Keratinocyte (primary cell): ENCODE measurements around the gene KCNN3.

Source experiments
- CTCF ChIP-seq, 3 experiments: IDR thresholded peaks in 1 of 3; conservative IDR thresholded peaks in 1 of 3; optimal IDR thresholded peaks in 1 of 3; 2 replicates in 2 of 3; 3 replicates in 1 of 3; pipeline versions ENCODE3 to v1.5.1; 2011; ENCODE audit warnings: low read length in 3 of 3, mild to moderate bottlenecking in 3 of 3, moderate library complexity in 2 of 3, control low read depth in 1 of 3, inconsistent platforms in 1 of 3; ENCODE audit not compliant: insufficient read depth in 2 of 3; ENCODE audit errors: extremely low read depth in 1 of 3
- EZH2 ChIP-seq: IDR thresholded peaks from one replicate; pipeline ENCODE4 v1.6.1; 2012; ENCODE audit warnings: inconsistent platforms, mild to moderate bottlenecking, low read length, moderate library complexity

- TF ChIP-seq CTCF (optimal IDR thresholded peaks at IDR 0.05 in 1 of 3, IDR thresholded peaks at IDR 0.05 in 1 of 3, conservative IDR thresholded peaks at IDR 0.05 in 1 of 3; ENCODE audit: extremely low read depth in 1 of 3, insufficient read depth in 2 of 3, low read length in 3 of 3) (no peak), EZH2 (no peak)
Observed at GRCh38 chr1:154912755-154913154, 42.7 kb upstream of the KCNN3 start.
